GM12801 (cell line): ENCODE results near the gene KIF21B.

Experiments
- CTCF ChIP-seq: IDR thresholded peaks from one replicate; pipeline ENCODE4 v1.5.1; 2011; ENCODE audit warnings: control low read depth; ENCODE audit not compliant: insufficient read length; ENCODE audit errors: extremely low read depth

Gene KIF21B

GRCh38 chr1:200945111-200945510 lies 78.4 kb downstream of the KIF21B start:
- no peak for TF ChIP-seq CTCF

GRCh38 chr1:200938955-200939354 lies 84.6 kb downstream of the KIF21B start:
- no peak for TF ChIP-seq CTCF

GRCh38 chr1:200934676-200935245 lies 88.8 kb downstream of the KIF21B start:
- no peak for TF ChIP-seq CTCF

- TF ChIP-seq CTCF, result no peak
Observed at GRCh38 chr1:200931776-200932175, 91.7 kb downstream of the KIF21B start.

- TF ChIP-seq CTCF, result no peak
Observed at GRCh38 chr1:200929530-200930278, 93.8 kb downstream of the KIF21B start.

GRCh38 chr1:200925831-200926230 lies 97.7 kb downstream of the KIF21B start:
- TF ChIP-seq CTCF, result no peak

GRCh38 chr1:200923601-200924000 lies 99.9 kb downstream of the KIF21B start:
- TF ChIP-seq CTCF, result no peak
